DMS53 treated with DMSO at 0.1 percent for 48 hours (cell line): ENCODE data around the gene NAV3.

Source experiments
- DNase-seq: peaks from one replicate; lab custom pipeline; 2025; ENCODE audit not compliant: unreplicated experiment; lab: John Stamatoyannopoulos, UW

Gene NAV3

DNA sequence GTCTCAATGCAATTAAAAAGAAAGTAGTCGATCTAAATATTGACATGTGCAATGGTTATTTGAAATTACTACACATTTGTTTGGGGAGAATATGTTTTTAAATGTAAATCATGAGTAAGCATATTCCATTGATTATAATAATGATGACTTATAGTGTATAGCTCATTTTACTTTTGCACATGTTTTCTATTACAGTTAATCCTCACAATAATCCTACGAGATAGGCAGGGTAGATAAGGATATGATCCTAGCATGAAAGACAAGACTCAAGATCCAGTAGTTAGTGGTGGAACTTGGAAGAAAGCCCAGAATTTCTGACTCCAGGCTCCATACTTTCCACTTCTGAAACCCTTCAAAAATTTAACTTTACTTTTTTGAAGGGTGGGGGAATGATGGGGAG, 94.0 kb downstream of the NAV3 start:
- no peak for DNase-seq

DNA sequence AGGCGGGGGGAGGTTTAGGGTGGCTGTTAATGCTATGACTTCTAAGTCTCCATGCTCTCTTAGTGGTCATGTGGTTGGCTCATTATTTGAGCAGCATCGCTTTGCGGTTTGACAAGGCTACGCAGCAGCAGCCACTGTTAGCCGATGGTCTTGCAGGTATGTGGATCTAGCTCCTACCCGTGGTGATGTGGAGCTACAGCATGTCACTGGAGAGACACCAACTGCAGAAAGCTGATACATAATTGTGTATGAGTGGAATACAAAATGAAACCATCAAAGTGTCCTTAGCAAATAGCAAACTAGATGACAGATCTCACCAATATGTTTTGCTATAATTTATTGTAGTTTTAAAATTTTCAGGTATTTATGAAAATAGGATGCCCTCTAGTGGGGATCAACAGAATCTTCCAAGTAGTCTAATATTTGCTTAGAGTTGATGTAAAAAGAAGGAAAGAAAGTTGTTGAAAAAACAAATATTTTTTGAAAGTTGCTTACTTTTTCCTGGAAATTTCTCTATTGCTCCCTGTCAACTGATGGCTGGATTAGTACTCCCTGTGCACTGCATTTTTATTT, 94.9 kb downstream of the NAV3 start:
- DNase-seq = peak; percentile 97

DNA sequence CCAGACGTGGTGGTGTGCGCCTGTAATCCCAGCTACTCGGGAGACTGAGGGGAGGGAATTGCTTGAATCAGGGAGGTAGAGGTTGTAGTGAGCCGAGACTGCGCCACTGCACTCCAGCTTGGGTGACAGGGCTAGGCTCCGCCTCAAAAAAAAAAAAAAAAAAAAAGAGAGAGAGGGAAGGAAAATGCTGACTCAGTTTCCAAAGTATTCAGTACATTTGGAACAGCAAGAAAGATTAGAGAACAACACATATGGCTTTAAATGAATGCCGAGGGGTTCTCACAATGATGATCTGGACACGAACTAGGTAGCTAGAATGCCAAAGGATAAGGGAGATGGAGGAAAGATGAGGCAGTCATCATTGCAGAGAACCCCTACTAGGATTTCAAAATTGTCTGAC, 97.4 kb downstream of the NAV3 start:
- no peak for DNase-seq

DNA sequence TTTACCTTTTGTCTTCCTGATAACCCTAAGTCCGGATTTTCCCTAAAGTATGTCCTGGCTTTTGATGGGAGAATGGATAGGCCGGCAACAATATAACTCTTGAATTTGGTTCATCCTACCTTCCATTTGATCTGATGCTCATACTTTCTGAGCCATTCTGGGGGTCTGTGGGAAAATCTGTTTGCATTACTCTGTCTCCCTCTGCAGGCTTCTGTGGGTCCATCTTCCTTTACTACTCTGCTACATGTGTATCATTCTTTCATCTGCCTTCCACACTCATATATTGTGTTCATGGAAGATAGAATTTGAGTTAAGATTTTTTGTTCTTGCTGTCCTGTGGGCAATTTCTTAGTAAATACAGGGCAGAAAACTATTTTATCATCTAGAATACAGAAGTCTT, 101.5 kb downstream of the NAV3 start:
- DNase-seq = no peak

DNA sequence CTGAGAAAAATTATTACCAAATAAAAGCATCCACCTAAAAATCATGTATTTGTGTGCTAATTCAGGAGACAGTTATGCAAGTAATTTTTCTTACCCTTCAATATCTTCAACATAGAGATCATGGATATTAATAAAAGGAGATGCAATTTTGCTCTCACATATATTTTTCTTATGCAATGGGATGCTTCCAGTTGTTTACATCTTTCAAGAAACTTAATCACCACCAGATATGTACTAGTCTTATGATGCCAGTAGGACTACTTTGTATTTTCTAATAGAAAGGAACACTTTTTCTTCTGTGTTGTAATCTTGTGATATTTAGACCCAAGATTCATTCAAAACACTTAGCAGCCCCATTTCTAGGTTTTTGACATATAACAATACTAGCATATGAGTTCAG, 107.6 kb downstream of the NAV3 start:
- no peak for DNase-seq

DNA sequence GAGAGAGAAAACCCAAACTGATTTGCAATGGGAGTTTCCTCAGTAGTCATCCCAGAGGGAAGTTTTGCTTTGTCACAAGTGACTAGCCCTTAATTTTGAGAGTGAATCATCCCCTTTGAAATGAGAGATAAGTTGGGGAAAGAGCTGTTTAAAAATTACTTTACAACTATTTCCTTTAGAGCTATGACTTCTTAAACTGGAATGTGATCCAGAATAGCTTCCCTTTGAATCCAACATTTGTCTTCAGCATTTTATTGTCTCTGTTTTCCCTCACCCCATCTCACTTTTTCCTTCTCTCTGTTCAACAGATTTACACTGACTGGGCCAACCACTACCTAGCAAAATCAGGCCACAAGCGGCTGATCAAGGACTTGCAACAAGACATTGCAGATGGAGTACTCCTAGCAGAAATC, 109.3 kb downstream of the NAV3 start:
- DNase-seq = no peak

DNA sequence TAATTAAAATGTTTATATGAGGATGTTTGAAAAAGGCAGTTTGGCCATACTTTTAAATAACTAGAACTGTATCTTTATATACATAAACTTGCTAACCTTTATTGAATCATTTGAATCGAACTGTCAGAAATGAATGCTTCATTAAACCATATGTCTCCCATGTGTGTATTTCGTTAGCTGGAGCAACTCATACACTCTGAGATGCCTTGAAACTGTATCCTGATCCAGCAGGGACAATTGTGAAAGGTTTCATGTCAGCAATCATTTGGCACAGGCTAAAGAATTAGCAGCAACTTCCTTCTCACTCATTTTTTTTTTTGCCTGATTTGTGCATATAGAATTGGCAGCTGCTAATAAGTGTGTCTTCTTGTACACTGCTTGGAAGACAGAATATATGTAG, 109.9 kb downstream of the NAV3 start:
- no peak for DNase-seq

DNA sequence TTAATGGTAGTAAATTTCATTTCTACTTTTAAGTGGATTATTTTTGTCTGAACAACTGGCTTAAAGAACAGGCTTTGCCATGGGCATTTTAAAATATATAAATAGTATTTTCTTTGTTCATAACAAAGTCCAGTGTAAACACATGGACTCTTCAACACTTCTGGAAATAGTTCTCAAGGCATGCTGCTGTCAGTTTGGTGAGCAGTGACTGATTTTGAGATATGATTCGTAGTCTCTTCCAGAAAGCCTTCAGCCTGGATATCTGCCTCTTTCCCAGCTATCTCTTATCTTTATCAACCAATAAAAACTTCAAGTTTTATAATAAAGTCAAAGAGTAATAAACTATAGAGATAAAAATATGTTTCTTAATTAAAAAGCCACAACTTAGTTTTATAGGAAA, 110.7 kb downstream of the NAV3 start:
- no peak for DNase-seq

DNA sequence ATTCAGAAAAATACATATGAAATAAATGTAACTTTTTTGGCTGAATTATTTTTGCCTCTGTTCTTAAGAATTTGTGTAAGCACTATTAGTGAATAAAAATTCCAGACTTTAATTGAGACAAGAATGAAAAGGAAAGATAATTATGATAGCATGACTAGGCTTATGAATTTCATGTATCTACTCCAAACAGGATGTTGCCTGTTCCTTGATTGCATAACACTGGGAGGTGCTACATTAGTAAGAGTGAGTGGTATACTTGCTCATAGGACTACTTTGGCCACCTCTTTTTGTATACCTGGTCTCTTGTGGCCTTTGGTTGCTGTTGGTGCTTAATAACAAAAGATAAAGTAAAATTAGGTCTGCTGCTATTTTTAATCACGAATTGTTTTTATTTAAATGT, 112.8 kb downstream of the NAV3 start:
- DNase-seq = no peak

DNA sequence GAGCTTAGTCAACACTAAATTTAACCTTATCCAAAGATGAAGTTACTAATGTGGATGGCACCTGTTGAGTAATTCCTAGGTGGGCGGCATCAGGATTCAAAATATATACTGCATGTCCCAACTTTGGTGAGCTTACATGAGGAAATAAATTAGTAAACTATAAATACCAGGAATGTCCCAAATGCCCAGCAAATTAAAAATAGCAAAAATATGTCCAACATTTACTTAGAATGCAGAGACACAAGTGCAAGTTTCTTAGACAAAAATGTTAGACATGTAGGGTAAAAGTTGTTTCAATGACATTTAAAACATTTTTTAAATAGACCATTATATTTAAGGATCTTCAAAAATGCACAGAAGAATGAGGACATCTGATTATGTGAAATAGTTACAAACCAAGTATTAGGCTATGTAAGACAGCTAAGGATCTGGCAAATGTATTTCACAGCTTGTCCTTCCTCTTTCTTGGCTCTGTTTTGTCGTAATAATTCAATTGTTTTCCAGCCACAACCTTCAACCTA, 115.9 kb downstream of the NAV3 start:
- no peak for DNase-seq

DNA sequence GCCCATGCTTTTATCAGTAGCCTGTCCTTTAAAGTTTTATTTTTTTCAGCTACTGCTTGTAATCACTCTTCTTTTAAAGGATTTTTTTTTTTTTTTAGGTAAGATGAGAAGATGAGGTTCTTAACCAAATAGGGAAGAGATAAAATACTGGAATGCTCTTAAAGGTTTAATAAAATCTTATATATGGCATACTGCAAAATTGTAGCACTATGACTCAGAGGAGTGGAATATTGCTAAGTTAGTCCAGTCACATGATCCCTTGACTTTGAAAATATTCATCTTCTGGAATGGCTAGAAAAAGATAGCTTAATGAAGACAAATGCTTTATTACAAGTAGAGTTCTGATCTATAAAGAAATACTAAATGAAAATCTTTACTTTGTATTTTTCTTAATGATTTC, 116.6 kb downstream of the NAV3 start:
- no peak for DNase-seq

DNA sequence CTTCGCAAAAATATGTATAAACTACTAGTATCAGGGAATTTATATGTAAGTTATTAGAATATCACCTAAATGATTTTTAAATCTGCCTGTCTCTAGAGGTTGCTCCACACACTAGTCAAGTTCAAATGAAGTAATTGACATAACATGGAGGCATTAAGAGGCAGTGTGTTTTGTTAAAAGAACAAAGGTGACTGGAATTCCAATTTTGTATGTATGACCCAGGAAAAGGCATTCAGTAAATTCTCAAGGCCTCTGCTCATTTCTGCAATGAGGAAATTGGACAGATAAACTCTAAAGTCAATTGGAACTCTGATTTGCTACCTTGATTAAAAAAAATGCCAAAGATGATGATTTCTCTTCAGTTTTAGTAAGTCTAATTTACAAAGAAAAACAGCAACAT, 117.1 kb downstream of the NAV3 start:
- no peak for DNase-seq

DNA sequence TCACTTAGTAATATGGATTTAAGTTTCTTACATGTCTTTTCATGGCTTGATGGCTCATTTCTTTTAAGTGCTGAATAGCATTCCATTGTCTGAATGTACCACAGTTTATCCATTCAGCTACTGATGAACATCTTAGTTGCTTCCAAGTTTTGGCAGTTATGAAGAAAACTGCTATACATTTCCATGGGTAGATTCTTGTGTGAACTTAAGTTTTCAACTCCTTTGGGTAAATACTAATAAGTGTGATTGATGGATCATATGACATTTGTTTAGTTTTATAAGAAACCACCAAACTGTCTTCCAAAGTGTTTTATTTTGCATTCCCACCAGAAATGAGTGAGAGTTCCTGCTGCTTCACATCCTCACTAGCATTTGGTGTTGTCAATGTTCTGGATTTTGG, 119.2 kb downstream of the NAV3 start:
- no peak for DNase-seq

DNA sequence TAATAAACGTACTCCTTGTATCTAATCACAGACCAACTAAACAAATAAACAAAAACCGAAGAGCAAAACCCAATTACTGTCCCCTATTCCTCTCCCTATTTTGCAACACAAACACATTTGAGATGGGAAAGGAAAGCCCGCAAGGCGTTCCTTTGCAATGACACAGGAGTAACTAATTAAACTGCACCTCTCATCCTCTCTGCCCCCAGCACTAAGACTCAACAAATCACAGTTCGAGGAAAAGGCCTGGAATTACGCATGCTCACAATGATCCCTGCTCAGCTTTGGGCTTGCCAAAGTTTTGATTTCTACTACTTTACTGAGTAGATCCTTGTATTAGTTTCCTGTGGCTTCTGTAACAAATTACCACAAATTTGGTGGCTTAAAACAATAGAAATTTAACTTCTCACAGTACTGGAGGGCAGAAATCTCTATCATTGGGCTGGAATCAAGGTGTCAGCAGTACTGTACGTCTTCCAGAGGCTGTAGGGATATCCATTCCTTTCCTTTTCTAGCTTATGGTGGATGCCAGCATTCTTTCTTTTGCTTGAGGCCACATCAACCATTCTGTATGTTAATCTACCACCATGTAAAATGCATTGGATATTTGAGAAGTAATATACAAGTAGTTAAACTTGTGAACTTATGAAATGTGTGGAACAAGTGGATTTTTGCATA, 123.0 kb downstream of the NAV3 start:
- no peak for DNase-seq

DNA sequence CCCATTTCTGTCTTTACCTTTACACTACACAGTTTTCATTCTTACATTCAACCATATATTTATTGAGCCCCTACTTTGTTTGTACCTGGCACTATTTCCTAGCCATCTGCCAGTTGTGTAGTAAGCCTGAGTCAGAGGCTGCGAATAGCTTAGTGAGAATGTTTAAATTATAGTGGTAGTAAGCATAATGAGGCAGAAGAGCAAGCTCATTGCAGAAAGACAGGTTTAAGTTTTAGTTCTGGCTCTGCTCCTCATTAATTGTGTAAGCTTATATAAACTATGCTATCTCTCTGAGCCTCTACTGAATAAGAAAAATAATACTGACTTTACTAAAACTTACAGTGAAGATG, 123.5 kb downstream of the NAV3 start:
- DNase-seq = no peak

DNA sequence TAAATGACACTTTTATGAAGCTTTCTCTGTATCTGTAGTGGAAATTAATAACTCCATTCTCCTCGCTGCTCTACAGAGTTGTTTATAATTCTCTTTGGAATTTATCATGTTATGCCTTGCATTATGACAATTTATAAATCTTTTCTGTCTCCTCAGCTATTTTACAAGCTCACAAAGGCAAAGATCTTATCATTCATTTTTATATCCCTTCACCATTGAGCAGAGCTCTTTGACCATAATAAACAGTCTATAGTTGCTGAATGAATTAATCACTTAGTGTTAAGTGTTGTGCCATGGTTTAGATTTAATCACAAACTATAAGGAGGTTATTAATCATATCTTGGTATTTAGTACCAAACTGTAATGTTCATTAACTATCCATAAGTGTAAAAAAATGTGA, 126.4 kb downstream of the NAV3 start:
- DNase-seq = no peak

DNA sequence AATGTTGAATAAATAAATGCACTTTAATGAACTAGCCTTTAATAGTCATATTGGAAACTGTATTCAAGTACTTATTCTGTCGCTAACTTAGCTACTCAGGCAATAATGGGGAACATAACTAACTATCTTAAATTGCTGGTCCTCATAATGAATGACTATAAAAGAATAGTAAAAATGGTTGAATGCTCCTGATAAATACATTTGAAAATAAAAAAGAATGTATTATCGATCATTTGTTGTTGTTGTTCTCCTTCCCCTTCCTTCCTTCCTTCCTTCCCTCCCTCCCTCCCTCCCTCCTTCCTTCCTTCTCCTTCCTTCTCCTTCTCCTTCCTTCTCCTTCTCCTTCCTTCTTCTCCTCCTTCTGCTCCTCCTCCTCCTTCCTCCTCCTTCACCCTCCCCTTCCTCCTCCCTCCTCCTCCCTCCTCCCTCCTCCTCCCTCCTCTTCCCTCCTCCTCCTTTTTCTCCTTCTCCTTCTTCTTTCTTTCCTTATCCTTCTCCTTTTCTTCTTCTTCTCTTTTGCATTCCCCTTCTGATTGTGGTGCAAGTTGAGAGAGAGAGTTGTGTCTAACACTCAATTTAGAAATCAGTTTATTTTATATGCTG, 133.0 kb downstream of the NAV3 start:
- no peak for DNase-seq

DNA sequence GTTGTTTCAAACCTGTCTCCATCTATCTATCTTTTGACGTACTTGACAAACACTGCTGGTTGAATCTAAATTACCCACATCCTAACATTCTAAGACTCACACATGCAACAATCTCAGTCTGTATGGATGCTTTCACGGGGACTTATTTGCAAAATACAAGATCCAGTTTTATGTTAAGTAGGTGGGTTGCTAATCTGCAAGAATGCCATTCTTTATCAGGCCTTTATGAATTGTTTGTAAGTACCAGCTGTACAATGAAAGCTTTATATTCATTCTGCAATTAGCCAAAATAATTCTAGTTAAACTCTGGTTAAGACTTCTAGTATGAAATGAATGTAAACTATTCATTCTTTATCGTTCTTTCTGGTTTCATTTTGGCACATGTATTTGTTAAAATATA, 135.1 kb downstream of the NAV3 start:
- no peak for DNase-seq

DNA sequence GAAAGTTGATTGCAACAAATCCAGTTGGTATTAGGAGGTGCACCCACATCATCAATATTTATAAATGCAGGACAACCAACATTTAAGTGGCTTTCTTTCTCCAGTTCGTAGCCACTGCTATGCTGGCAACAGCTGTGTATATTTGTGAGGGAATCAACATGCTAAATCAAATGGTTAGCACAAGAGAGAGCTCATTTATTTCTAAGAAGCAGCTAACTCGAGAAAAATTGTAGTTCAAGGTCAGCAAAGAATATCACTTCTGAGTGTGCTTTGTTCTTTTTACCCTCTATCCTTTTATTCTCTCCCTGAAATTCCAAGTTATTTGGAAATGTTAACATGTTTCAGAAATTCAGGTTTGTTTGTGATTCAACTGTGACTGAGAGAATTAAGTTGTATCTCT, 137.3 kb downstream of the NAV3 start:
- no peak for DNase-seq

DNA sequence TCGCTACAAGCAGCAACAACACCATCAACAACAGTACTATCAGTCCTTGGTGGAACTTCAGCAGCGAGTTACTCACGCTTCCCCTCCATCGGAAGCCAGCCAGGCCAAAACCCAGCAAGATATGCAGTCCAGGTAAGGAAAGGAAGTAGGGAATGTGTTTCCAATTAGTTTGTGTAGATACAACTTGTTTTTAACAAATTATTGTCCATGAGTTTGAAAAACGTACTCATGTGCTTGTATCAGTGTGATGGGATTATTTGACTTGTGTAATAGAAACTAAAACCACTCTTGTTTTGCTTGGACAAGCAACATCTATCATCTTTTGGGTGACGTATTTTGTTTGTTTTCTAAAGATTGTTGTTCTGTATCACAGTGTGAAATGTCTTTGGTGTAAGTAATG, 137.9 kb downstream of the NAV3 start:
- DNase-seq = no peak

DNA sequence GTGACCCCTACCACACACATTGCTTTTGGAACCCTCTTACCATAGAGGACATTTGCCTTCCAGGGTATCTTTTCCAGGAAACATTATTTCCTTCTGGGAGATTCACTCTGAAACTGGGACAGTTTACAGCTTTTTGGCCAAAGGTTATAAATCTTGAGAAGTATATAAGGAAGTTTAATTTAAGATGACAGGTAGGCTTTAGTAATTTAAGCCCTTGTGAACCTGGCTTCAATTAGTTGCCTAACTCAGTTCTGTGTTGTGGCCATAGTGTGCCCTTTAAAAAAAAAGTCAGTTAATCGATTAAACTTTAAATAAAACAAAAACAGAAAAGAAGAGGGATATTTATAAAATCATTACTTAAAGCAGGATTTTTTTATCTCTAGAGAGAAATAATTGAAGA, 142.9 kb downstream of the NAV3 start:
- no peak for DNase-seq

DNA sequence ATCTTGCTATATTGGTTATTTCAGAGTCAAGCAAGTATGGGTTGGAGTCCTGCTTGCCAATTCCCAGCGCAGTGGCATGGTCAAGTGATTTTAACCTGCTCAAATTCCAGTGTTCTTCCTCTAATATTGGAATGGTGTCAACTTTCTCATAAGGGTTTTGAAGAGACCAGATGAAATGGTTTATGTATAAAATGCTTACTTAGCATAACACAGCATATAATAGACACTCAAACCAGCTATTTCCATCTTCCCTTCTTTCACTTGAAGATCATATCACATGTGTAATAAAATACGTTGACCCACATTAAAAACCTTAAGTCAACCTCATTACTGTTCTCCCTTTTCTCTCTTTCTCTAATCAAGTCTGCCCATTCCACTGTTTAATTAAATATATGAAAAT, 144.0 kb downstream of the NAV3 start:
- no peak for DNase-seq
